Measurements from ENCODE around the gene CTNNA2. TPM values are rescaled to one million over a fixed set of nuclear protein-coding genes. Genes with fewer than 3 reads are reported as not detected.
A peak's percentile ranks its signal among the peaks of the same experiment; 100 is the strongest.

Gene CTNNA2
- total and polyA plus RNA-seq, 8 donors = 0.08 to 0.56 (median 0.17) TPM; not detected in 2

DNA sequence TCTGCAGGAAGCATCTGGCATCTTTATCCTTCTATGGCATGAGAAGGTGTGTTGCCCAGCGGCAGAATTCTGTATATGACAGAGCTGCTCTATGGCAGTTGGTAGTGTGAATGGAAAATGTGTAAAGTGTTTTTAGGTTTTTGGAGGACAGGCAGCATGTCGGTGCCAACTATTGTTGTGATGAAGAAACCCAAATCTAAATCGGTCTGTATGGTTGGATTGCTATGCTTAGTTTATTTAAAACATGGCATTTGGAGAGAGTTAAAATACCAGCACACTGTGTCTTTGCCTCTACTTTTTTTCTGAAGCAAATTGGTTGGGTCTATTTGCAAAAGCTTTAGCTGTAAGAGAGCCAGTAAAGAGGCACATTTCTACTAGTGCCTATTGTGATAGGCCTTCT lies 136.7 kb downstream of the CTNNA2 start:
- Histone ChIP-seq H3K4me1 (no peaks in the 10 kb centered on the region), H3K27me3 (no peaks in the 10 kb centered on the region), H3K4me3 (no peak overlapping the region), H3K9me3 (peaks cover 0 to 4% of the 10 kb centered on the region in 2 donors), H3K27ac (no peak overlapping the region), H3K36me3 (no peaks in the 10 kb centered on the region)
- intact Hi-C loops (cut with DNase I) = no loop called here
- ATAC-seq (no peak), DNase-seq (no peak)
- TF ChIP-seq, protein P1, sequence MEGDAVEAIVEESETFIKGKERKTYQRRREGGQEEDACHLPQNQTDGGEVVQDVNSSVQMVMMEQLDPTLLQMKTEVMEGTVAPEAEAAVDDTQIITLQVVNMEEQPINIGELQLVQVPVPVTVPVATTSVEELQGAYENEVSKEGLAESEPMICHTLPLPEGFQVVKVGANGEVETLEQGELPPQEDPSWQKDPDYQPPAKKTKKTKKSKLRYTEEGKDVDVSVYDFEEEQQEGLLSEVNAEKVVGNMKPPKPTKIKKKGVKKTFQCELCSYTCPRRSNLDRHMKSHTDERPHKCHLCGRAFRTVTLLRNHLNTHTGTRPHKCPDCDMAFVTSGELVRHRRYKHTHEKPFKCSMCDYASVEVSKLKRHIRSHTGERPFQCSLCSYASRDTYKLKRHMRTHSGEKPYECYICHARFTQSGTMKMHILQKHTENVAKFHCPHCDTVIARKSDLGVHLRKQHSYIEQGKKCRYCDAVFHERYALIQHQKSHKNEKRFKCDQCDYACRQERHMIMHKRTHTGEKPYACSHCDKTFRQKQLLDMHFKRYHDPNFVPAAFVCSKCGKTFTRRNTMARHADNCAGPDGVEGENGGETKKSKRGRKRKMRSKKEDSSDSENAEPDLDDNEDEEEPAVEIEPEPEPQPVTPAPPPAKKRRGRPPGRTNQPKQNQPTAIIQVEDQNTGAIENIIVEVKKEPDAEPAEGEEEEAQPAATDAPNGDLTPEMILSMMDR (IDR thresholded peaks at IDR 0.05) = no peak

- Histone ChIP-seq H3K27ac (no peak overlapping the region), H3K9me3 (no peaks in the 10 kb centered on the region), H3K36me3 (no peaks in the 10 kb centered on the region), H3K4me1 (no peaks in the 10 kb centered on the region), H3K4me3 (no peak overlapping the region), H3K27me3 (no peaks in the 10 kb centered on the region)
- TF ChIP-seq, protein P1 (IDR thresholded peaks at IDR 0.05) = no peak
- ATAC-seq = no peak
- intact Hi-C loops (cut with DNase I) = no loop called here
- peak in 1 of 4 donors; percentile 3 for DNase-seq
Observed at GRCh38 chr2:79660557-79660956, 147.7 kb downstream of the CTNNA2 start.

- ATAC-seq (no peak), DNase-seq (no peak)
- TF ChIP-seq, protein P1 (IDR thresholded peaks at IDR 0.05) = no peak
- intact Hi-C loops (cut with DNase I) = no loop called here
- H3K4me3 ChIP-seq = no peak overlapping the region
- H3K4me1 ChIP-seq = no peaks in the 10 kb centered on the region
- no peak overlapping the region for H3K27ac ChIP-seq
- no peaks in the 10 kb centered on the region for H3K27me3 ChIP-seq
- no peaks in the 10 kb centered on the region for H3K36me3 ChIP-seq
- peaks cover 0 to 3% of the 10 kb centered on the region in 2 donors for H3K9me3 ChIP-seq
Observed at GRCh38 chr2:79665091-79665490, 152.2 kb downstream of the CTNNA2 start.

DNA sequence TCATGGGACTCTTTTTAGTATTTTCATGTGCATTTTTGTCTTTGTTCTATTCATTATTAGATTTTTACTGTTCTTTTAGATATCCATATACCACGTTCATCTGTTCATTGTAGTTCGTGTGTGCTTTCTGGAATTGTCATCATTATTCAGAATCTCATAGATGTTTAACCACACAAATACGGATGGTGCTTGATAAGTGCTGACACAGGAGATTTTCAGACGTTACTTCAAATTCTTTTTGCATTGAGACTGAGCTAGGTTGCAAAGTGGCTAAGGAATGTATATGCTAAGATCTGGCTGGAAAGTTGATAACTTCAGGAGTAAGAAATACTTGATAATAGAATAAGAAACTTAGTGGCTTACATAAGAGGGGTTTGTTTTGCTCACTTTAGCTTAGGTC lies 153.6 kb downstream of the CTNNA2 start:
- Histone ChIP-seq H3K36me3 (no peaks in the 10 kb centered on the region), H3K27ac (no peak overlapping the region), H3K27me3 (no peaks in the 10 kb centered on the region), H3K9me3 (peaks cover 0 to 5% of the 10 kb centered on the region in 2 donors), H3K4me3 (no peak overlapping the region), H3K4me1 (no peaks in the 10 kb centered on the region)
- no peak for ATAC-seq
- TF ChIP-seq, protein P1 (IDR thresholded peaks at IDR 0.05) = no peak
- intact Hi-C loops (cut with DNase I) = no loop called here
- no peak for DNase-seq

DNA sequence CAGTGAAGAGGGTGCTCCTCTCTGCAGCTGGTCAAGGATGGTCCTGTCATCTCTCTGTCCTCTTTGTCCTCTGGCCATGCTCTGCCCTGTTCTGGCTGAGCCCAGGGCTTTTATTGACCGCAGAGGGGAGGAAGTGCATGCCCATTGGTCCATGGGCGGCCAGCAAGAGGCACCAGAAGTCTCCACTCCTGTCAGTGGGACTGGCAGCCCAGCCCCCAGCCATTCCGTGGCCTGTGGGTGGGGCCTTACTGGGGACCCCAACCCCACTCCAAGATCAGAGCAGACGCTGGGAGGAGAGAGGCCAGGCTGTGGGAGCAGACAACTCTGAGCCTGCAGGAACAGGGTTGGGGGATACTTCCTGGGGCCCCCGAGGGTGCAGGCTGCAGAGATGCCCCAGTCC lies 156.9 kb downstream of the CTNNA2 start:
- Histone ChIP-seq H3K27me3 (no peaks in the 10 kb centered on the region), H3K27ac (no peak overlapping the region), H3K4me3 (no peak overlapping the region), H3K4me1 (no peaks in the 10 kb centered on the region), H3K36me3 (no peaks in the 10 kb centered on the region), H3K9me3 (peaks cover 0 to 5% of the 10 kb centered on the region in 2 donors)
- DNase-seq (peak in 1 of 4 donors; percentile 44), ATAC-seq (no peak)
- TF ChIP-seq, protein P1 (IDR thresholded peaks at IDR 0.05) = no peak
- intact Hi-C loops (cut with DNase I) = no loop called here

Data from left lung (tissue), 10 donors.